NCI-H226 (cell line): ENCODE data around the gene TRIB2.

ENCODE experiments used
- DNase-seq: peaks from one replicate; pipeline ENCODE4 v3.0.0-alpha.2; 2015

TRIB2 gene

GRCh38 chr2:12787891-12788801, 71.4 kb downstream of the TRIB2 start:
- DNase-seq = peak; percentile 91

- no peak for DNase-seq
Observed at GRCh38 chr2:12791906-12792305, 75.2 kb downstream of the TRIB2 start.
